ENCODE results near the gene SMPD4. TPM values are rescaled to one million over a fixed set of nuclear protein-coding genes. Genes with fewer than 3 reads are reported as not detected.
"Not testable (repeated sequence)": the region's sequence is repeated elsewhere in the genome, so short reads cannot be mapped to it uniquely, and the experiment has no call there.

Gene SMPD4
- total RNA-seq, 1 donor from 2014 or later, result 79.0 TPM

GRCh38 chr2:130160131-130160530, 21.3 kb downstream of the SMPD4 start:
- intact Hi-C loops (cut with micrococcal nuclease), result no loop called here

- intact Hi-C loops (cut with micrococcal nuclease), result not testable (repeated sequence)
Measured at GRCh38 chr2:130159376-130159775, 22.0 kb downstream of the SMPD4 start.

GRCh38 chr2:130158631-130159030, 22.8 kb downstream of the SMPD4 start:
- intact Hi-C loops (cut with micrococcal nuclease), result no loop called here

DNA sequence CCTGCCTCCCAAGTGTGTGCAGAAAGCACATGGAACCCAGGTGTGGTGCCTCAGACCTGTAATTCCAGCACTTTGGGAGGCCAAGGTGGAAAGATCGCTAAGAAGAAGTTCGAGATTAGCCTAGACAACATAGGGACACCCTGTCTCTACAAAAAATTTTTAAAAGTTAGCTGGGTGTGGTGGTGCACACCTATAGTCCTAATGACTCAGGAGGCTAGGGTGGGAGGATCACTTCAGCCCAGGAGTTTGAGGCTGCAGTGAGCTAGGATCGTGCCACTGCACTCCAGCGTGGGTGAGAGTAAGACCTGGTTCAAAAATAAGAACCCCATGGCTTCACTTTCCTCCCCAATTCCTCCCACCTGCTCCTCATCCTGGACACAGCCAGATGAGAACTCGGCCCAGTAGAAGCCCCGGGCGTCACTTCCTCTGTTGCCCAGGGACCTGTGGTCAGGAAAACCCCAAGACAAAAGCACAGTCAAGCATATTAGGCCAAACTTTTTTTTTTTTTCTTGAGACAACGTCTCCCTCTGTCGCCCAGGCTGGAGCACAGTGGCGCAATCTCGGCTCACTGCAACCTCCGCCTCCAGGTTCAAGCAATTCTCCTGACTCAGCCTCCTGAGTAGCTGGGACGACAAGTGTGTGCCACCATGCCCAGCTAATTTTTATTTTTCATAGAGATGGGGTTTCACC, 23.4 kb downstream of the SMPD4 start:
- intact Hi-C loops (cut with micrococcal nuclease), result not testable (repeated sequence)

GRCh38 chr2:130157354-130157753, 24.0 kb downstream of the SMPD4 start:
- intact Hi-C loops (cut with micrococcal nuclease), result not testable (repeated sequence)

GRCh38 chr2:130156624-130157004, 24.8 kb downstream of the SMPD4 start:
- intact Hi-C loops (cut with micrococcal nuclease), result loop anchor here (1.0 kb wide), 1 partner anchor 176 kb away; no protein-coding TSS in a partner anchor

- intact Hi-C loops (cut with micrococcal nuclease), result loop anchor here (1.0 kb wide), 1 partner anchor 176 kb away; no protein-coding TSS in a partner anchor
Measured at GRCh38 chr2:130155956-130156623, 25.3 kb downstream of the SMPD4 start.

- intact Hi-C loops (cut with micrococcal nuclease), result no loop called here
Measured at GRCh38 chr2:130154773-130155765, 26.3 kb downstream of the SMPD4 start.

- intact Hi-C loops (cut with micrococcal nuclease), result not testable (repeated sequence)
Measured at GRCh38 chr2:130154423-130154770, 27.0 kb downstream of the SMPD4 start.

- intact Hi-C loops (cut with micrococcal nuclease), result not testable (repeated sequence)
Measured at GRCh38 chr2:130153721-130154422, 27.5 kb downstream of the SMPD4 start.

GRCh38 chr2:130152816-130153595, 28.4 kb downstream of the SMPD4 start:
- intact Hi-C loops (cut with micrococcal nuclease), result no loop called here

DNA sequence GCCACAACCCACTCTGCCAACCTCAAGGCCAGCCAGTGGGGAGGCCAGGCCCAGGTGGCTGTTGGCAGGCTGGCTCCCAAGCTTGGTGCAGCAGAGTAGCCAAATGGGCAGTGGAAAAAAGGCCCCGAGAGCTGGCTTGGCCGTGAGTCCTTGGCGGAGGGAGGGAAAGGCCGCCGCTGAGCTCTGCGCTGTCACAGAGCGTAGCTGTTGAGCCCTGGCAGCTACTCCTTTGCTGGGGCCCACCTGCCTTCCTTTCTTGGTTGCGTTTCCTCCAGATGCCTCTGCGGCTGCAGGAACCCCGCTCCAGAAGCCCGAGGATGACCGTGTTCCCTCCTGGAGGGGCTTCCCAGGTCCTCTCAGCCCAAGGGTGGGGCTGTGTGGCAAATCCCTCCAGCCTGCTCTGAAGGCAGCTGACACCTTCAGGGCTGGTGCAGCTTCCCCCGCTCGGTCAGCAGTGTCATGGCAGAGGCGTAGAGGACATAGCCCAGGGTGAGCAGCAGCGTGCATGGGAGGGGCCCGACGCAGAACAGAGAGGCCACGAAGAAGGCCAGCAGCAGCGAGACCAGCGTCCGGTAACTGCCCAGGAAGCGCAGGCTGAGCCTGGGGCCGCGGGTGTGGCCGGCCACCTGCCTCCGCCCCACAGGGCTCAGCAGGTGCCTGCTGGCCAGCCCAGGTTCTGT, 29.1 kb downstream of the SMPD4 start:
- intact Hi-C loops (cut with micrococcal nuclease), result not testable (repeated sequence)

- intact Hi-C loops (cut with micrococcal nuclease), result not testable (repeated sequence)
Measured at GRCh38 chr2:130151145-130151512, 30.3 kb downstream of the SMPD4 start.

DNA sequence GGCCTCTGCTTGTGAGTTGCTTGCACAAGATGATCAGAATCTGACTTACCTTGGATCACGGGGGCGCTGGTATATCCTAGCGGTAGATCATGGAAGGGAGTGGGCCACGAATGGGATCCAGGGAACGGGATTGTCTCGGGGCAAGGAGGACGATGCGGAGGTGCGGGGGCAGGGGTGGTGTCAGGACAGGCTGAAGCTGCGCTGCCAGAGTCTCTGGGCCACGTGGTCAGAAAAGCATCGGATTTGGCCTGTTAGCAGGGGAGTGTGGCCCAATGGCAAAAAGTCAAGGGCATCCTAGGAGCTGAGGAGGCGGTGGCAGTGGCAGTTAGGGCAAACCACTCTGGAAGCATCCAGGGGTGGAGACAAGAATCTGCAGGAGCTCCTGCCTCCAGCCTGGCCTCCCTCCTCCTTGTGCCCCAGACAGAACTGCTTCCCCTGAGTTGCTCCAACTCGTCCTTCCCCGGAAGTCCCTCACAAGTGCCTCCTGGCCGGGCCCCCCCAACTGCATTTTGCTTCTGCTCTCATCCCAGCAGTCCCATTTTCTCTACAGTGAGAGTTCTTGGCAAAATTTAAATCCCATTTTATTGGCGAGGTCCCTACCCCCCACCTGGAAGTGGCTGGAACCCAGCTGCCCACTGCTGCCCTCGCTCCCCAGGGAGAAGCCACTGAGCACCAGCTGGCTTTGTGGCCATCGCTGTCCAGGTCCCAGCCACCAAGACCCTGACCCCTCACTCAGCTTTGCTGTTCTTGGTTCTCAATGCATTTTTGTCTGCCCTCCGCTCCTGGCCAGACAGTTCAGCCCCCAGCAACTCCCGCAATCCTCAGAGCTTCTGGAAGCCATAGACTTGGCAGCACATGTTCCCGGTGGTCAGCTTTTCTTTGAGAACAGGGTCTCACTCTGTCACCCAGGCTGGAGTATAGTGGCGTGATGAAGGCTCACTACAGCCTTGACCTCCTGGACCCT, 30.9 kb downstream of the SMPD4 start:
- intact Hi-C loops (cut with micrococcal nuclease), result no loop called here

- intact Hi-C loops (cut with micrococcal nuclease), result loop anchor here (5.0 kb wide), 1 partner anchor 34 kb away; the partner anchor contains the start of genes MZT2B and SMPD4
Measured at GRCh38 chr2:130148515-130148914, 32.9 kb downstream of the SMPD4 start.

DNA sequence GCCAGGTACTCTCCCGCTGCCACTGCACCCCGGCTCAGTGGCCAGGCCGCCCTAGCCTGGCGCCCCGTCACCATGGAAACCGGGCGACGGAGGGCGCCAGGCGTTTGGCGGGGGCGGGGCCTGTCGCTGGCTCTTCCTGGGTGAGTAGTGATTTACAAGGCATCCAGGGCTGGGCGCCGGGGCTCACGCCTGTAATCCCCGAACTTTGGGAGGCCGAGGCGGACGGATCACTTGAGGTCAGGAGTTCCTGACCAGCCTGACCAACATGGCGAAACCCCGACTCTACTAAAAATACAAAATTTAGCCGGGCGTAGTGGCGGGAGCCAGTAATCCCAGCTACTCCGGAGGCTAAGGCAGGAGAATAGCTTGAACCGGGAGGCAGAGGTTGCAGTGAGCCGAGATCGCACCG, 36.4 kb downstream of the SMPD4 start, which contains the start of gene CCDC74B:
Gene CCDC74B (minus strand): TSS at position 107 of the 409 bp plus-strand sequence. CDS start 116 bp downstream, outside the sequence.
- intact Hi-C loops (cut with micrococcal nuclease), result loop anchor here (5.0 kb wide), 1 partner anchor 37 kb away; the partner anchor contains the start of genes MZT2B and SMPD4

DNA sequence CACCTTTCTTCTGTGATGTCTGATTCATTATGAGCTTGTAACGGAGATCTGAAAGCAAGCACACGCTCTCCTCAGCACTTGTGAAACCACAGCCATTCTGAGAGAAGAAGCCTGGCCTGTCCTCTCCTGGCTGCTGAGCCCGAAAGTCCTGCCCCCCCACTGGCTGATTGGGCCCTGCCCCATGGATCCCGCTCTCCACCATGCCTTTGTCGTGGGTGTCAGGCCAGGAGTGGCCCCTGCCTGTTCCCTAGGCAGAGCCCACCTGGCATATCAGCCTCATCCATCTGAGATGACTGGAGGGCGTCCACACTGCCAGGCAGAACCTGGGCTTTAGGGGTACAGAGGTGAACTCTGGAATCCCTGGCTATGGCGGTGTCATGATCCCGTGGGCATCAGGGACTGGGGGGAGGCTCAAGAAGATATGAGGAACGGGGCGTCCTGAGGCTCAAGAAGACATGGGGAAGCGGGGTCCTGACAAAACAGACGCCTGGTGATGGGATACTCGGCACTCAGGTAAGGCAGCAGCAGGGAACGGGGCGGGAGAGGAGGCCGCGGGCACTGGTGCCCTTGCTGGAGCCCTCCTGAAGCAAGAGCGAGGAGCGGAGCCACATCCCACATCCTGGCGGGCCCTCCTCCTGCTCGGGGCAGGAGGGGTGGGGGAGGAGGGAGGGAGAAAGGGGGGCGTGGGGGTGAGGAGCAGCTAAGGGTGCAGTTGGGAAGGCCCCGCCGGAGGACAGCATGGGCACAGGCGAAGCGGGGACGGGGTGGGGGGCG, 37.9 kb downstream of the SMPD4 start:
- intact Hi-C loops (cut with micrococcal nuclease), result not testable (repeated sequence)

All from T-helper 2 cell treated with Interferon-gamma antibody and Interleukin-4, amounts not matched to agents 100 ng/mL and 5 ng/mL, for 36 hours (primary cell).